Spleen (tissue), 11 donors: ENCODE results near the gene USP20. TPM values are rescaled to one million over a fixed set of nuclear protein-coding genes. Genes with fewer than 3 reads are reported as not detected.

ENCODE experiments used
- DNase-seq: peaks from one replicate; pipeline ENCODE4 v3.0.0-alpha.2; 2020
- H3K27ac ChIP-seq, 8 donors: fragments of 200-600 bp; sonication (generic) in 7 of 8; 1 replicate in 4 of 8; 2 replicates in 4 of 8; pipeline versions ENCODE4 v1.5.0 to v1.8.0; 2016 to 2021; ENCODE audit warnings: inconsistent platforms in 4 of 8, mild to moderate bottlenecking in 4 of 8, moderate library complexity in 1 of 8
- H3K27me3 ChIP-seq, 7 donors: fragments of 200-600 bp; sonication (generic) in 6 of 7; replicated peaks in 1 of 7; 1 replicate in 4 of 7; 2 replicates in 3 of 7; pipeline versions ENCODE4 v1.5.0 to v1.8.0; 2016 to 2021; ENCODE audit warnings: inconsistent platforms in 3 of 7, mild to moderate bottlenecking in 1 of 7
- H3K36me3 ChIP-seq, 6 donors: fragments of 200-600 bp; sonication (generic) in 5 of 6; 1 replicate in 4 of 6; 2 replicates in 2 of 6; pipeline versions ENCODE4 v1.5.0 to v1.8.0; 2016 to 2021; ENCODE audit warnings: inconsistent platforms in 2 of 6
- H3K4me1 ChIP-seq, 6 donors: fragments of 200-600 bp; sonication (generic) in 5 of 6; 1 replicate in 3 of 6; 2 replicates in 3 of 6; pipeline versions ENCODE4 v1.5.0 to v1.8.0; 2016 to 2021; ENCODE audit warnings: inconsistent platforms in 3 of 6
- H3K4me3 ChIP-seq, 8 donors: fragments of 200-600 bp; sonication (generic) in 7 of 8; 1 replicate in 4 of 8; 2 replicates in 4 of 8; pipeline versions ENCODE4 v1.5.0 to v1.8.0; 2016 to 2021; ENCODE audit warnings: inconsistent platforms in 4 of 8, mild to moderate bottlenecking in 4 of 8, moderate library complexity in 2 of 8
- H3K9me3 ChIP-seq, 8 donors: fragments of 200-600 bp; sonication (generic) in 7 of 8; 1 replicate in 4 of 8; 2 replicates in 4 of 8; pipeline versions ENCODE4 v1.5.0 to v1.8.0; 2016 to 2021; ENCODE audit warnings: inconsistent platforms in 4 of 8
- POLR2A ChIP-seq, 3 donors: fragments of 450-650 bp; IDR thresholded peaks; one replicate each; pipeline ENCODE4 v1.5.1; 2017; ENCODE audit warnings: antibody characterized with exemption in 3 of 3, mild to moderate bottlenecking in 1 of 3
- POLR2AphosphoS5 ChIP-seq, 3 donors: sonication (generic); formaldehyde crosslinking; IDR thresholded peaks; one replicate each; pipeline ENCODE4 v1.5.1; 2017; ENCODE audit warnings: antibody characterized with exemption in 3 of 3
- WGBS, 5 donors: extraction: QIAGEN DNeasy Blood & Tissue Kit in 3 of 5; methylation state at CpG; one replicate each; pipeline versions ENCODE4 v1.1.5 to v1.1.7; 2013 to 2018; 5-methylcytosine and 5-hydroxymethylcytosine counted together
- intact Hi-C: fragments of 100-400 bp; cut with DNase I; formaldehyde crosslinking; loops from one replicate; pipeline ENCODE4 v1.15.0; 2023; ENCODE audit warnings: low total_unique reads
- polyA plus RNA-seq, 3 donors: library from polyadenylated mRNA; stranded (reverse); fragments of 200-250 nt; gene quantifications; one replicate each; pipeline ENCODE4 v1.2.1, GENCODE V29; 2013
- total RNA-seq, 7 donors: library from RNA; depleted of rRNA in 3 of 7; stranded (reverse); fragments of >200 nt in 3 of 7; fragmentation: NEBNext Ultra II Directional in 4 of 7; extraction: Animal tissue kit (Norgen Biotek cat#: 25700) in 4 of 7; gene quantifications; one replicate each; pipeline versions ENCODE4 v1.1.0 to v1.2.1, GENCODE V29; 2016 to 2021
- TF ChIP-seq, protein P1 (sequence below), 11 experiments: fragments of 200-600 bp in 7 of 11; fragments of 450-650 bp in 4 of 11; sonication (generic) in 4 of 11; IDR thresholded peaks in 8 of 11; conservative IDR thresholded peaks in 3 of 11; 1 replicate in 7 of 11; 2 replicates in 4 of 11; pipeline versions ENCODE4 v1.4.0 to v1.8.0; 2016 to 2021; ENCODE audit warnings: antibody characterized with exemption in 11 of 11, inconsistent platforms in 4 of 11, mild to moderate bottlenecking in 1 of 11
- donor health status: healthy with polysubstance abuse.
- donor health status: DM: no; HTN: no; CAD: no; lungs with moderate emphysema.
- donor health status: DM: no; HTN: no; CAD: no.
- donor health status: Bipolar disorder and iron deficiency.
- donor health status: healthy.
- donor health status: DM: no; HTN: no; CAD: no.
- donor health status: DM: yes; HTN: yes; CAD: no.

USP20 gene
- total and polyA plus RNA-seq, 10 donors, result 29.7 to 83.7 (median 41.3) TPM

DNA sequence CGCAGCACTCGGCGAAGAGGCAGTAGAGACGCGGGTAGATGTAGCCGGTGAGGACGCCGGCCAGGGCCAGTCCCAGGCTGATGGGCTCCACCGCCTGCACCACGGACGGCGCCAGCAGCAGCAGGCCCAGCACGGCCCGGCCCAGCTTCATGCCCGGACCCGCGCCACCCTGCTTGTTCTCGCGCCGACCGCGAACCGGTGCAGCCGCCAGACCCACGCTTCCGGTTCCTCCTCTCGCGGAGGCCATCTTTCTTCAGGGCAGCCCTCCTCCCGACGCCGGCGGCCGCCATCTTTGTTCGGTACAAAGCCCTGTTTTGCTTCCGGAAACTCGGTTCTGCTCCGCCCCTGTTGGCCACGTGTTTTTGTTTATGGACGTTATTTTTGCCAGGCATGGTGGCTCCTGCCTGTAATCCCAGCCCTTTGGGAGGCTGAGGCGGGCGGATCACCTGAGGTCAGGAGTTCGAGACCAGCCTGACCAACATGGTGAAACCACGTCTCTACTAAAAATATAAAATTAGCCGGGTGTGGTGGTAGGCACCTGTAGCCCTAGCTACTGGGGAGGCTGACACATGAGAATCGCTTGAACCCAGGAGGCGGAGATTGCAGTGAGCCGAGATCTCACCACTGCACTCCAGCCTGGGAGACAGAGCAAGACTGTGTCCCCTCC, 11.2 kb upstream of the USP20 start, which contains the start of gene TOR1A:
Gene TOR1A (minus strand): TSS at position 202 of the 667 bp plus-strand sequence. CDS start 51 bp downstream, at position 151.
- H3K27ac ChIP-seq, result peak within 1 kb of the TSS; percentile 37 to 93 (median 84)
- intact Hi-C loops, result no loop called here
- 3 to 9% (median 4%) methylated on average over 20 to 47 of the region's 47 CpGs for WGBS, 5 donors

DNA sequence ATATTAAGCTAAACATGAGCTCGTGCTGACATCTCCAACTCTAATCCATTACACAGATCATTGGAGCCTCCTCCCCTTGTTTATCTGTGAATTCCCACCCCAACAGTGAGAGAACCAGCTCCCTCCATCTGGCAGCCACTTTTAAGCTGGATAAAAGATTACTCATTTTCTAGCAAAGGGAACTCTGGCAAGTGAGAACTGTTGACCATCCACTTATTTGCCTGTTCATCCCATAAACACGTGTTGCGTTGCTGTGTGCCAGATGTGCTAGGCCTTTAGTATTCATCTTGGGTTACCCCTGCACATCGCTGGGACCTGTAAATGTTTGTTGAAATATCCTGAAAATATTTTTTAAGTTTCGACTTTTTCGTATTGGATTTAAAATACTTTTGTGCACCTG, 8.9 kb upstream of the USP20 start:
- Histone ChIP-seq H3K27ac (no peak overlapping the region), H3K36me3 (peaks cover 0 to 66% (median 60%) of the 10 kb centered on the region in 6 donors), H3K9me3 (no peaks in the 10 kb centered on the region), H3K4me1 (peaks cover 8 to 25% (median 15%) of the 10 kb centered on the region in 6 donors), H3K27me3 (no peaks in the 10 kb centered on the region), H3K4me3 (no peak overlapping the region)
- 86 to 92% (median 91%) methylated on average over 6 of the region's 6 CpGs for WGBS, 5 donors
- DNase-seq, result no peak
- intact Hi-C loops, result no loop called here
- TF ChIP-seq POLR2AphosphoS5 (IDR thresholded peaks at IDR 0.05) (no peak), POLR2A (IDR thresholded peaks at IDR 0.05) (no peak)
- TF ChIP-seq, protein P1, sequence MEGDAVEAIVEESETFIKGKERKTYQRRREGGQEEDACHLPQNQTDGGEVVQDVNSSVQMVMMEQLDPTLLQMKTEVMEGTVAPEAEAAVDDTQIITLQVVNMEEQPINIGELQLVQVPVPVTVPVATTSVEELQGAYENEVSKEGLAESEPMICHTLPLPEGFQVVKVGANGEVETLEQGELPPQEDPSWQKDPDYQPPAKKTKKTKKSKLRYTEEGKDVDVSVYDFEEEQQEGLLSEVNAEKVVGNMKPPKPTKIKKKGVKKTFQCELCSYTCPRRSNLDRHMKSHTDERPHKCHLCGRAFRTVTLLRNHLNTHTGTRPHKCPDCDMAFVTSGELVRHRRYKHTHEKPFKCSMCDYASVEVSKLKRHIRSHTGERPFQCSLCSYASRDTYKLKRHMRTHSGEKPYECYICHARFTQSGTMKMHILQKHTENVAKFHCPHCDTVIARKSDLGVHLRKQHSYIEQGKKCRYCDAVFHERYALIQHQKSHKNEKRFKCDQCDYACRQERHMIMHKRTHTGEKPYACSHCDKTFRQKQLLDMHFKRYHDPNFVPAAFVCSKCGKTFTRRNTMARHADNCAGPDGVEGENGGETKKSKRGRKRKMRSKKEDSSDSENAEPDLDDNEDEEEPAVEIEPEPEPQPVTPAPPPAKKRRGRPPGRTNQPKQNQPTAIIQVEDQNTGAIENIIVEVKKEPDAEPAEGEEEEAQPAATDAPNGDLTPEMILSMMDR (IDR thresholded peaks at IDR 0.05 in 8 of 11, conservative IDR thresholded peaks at IDR 0.05 in 3 of 11), result no peak

More for the DNA sequence above, 11.2 kb upstream of the USP20 start, which contains the start of gene TOR1A:
- peak; percentile 99 for DNase-seq
- Histone ChIP-seq H3K4me3 (peak within 1 kb of the TSS; percentile 63 to 89 (median 83)), H3K27me3 (no peaks in the 10 kb centered on the region), H3K36me3 (peaks cover 0 to 66% (median 57%) of the 10 kb centered on the region in 6 donors), H3K9me3 (no peaks in the 10 kb centered on the region), H3K4me1 (peaks cover 8 to 30% (median 15%) of the 10 kb centered on the region in 6 donors)
- TF ChIP-seq POLR2A (IDR thresholded peaks at IDR 0.05), result no peak
- TF ChIP-seq, protein P1 (IDR thresholded peaks at IDR 0.05 in 8 of 11, conservative IDR thresholded peaks at IDR 0.05 in 3 of 11), result peak in 2 of 11 experiments; percentile 6 to 18
- peak; percentile 90 to 96 (median 90) for TF ChIP-seq POLR2AphosphoS5 (IDR thresholded peaks at IDR 0.05)

DNA sequence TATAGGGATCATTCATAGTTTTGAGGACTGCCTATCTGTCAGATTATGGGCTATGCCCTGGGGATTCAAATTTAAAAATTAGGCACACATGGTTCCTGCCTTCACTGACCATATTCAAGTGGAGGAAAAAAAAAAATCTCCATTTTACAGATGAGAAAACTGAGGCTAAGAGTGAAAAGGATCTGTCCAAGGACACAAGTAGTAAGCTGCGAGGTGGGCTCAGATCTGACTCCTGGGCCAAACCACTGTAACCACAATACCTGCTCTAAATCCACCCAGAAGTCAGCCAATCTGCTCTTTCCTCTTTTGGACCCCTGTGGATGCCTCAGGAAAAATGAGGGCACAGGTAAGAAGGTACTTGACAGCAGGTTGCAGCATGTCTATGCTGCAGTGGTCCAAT, 8.5 kb upstream of the USP20 start:
- Histone ChIP-seq H3K4me1 (peaks cover 8 to 21% (median 15%) of the 10 kb centered on the region in 6 donors), H3K27ac (no peak overlapping the region), H3K9me3 (no peaks in the 10 kb centered on the region), H3K4me3 (no peak overlapping the region), H3K27me3 (no peaks in the 10 kb centered on the region), H3K36me3 (peaks cover 0 to 66% (median 60%) of the 10 kb centered on the region in 6 donors)
- DNase-seq, result no peak
- TF ChIP-seq, protein P1 (IDR thresholded peaks at IDR 0.05 in 8 of 11, conservative IDR thresholded peaks at IDR 0.05 in 3 of 11), result no peak
- TF ChIP-seq POLR2AphosphoS5 (IDR thresholded peaks at IDR 0.05) (no peak), POLR2A (IDR thresholded peaks at IDR 0.05) (no peak)
- 77 to 95% (median 83%) methylated on average over 1 of the region's 1 CpG for WGBS, 5 donors
- intact Hi-C loops, result no loop called here

DNA sequence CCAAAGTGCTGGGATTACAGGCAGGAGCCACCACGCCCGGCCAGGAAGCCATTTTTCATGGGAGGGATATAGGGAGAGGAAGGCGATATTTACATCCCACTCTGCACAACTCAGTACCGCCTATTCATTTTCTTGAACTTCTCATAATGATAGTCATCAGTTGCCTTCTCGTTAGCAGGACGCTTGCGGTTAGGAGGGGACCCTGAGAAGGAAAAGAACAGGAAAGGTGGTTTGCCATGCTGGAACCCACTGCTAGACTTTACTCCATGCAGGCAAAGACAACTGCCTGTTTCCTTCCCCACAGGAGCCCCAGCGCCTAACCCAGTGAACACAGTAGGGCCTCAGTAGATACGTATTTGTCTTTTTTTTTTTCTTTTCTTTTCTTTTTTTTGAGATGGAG, 7.2 kb upstream of the USP20 start:
- intact Hi-C loops, result no loop called here
- H3K27me3 ChIP-seq, result no peaks in the 10 kb centered on the region
- H3K36me3 ChIP-seq, result peaks cover 0 to 68% (median 61%) of the 10 kb centered on the region in 6 donors
- no peak overlapping the region for H3K4me3 ChIP-seq
- no peak overlapping the region for H3K27ac ChIP-seq
- no peaks in the 10 kb centered on the region for H3K9me3 ChIP-seq
- TF ChIP-seq POLR2AphosphoS5 (IDR thresholded peaks at IDR 0.05), result no peak
- no peak for TF ChIP-seq POLR2A (IDR thresholded peaks at IDR 0.05)
- TF ChIP-seq, protein P1 (IDR thresholded peaks at IDR 0.05 in 8 of 11, conservative IDR thresholded peaks at IDR 0.05 in 3 of 11), result no peak
- WGBS, 5 donors, result 73 to 87% (median 78%) methylated on average over 9 of the region's 9 CpGs
- DNase-seq, result no peak
- H3K4me1 ChIP-seq, result peaks cover 0 to 14% (median 7%) of the 10 kb centered on the region in 6 donors
